IMR-90 (cell line): Measurements from ENCODE around the gene ZMAT5. TPM values are rescaled to one million over a fixed set of nuclear protein-coding genes. Genes with fewer than 3 reads are reported as not detected.
A peak's percentile ranks its signal among the peaks of the same experiment; 100 is the strongest.

ENCODE experiments used
- ATAC-seq: fragments of 200-7000 bp; cut with Tn5 transposase; 2 replicates; pipeline ENCODE4 v1.9.1; 2020; ENCODE audit warnings: low read depth, mild to moderate bottlenecking, moderate library complexity
- BruUV-seq: library from RNA; stranded (reverse); fragments of 400-500 nt; replicated peaks from 2 replicates; lab custom pipeline; 2021; lab: Mats Ljungman, UMichigan
- CTCF ChIA-PET: fragments of 300-600 bp; formaldehyde crosslinking; extraction: SDS; loops from one replicate; lab custom pipeline; 2021; ENCODE audit warnings: antibody characterized with exemption; lab: Yijun Ruan, JAX
- POLR2A ChIA-PET: fragments of 300-600 bp; sonication (Branson Sonifier 250); formaldehyde crosslinking; loops from one replicate; lab custom pipeline; 2022; ENCODE audit warnings: antibody characterized with exemption; ENCODE audit not compliant: unreplicated experiment; lab: Charles Lee
- DNase-seq: peaks from one replicate; pipeline ENCODE4 v3.0.0; 2013
- H2AFZ ChIP-seq: replicated peaks from 2 replicates; pipeline ENCODE3; 2013; ENCODE audit warnings: low read length, mild to moderate bottlenecking; ENCODE audit not compliant: poor library complexity
- H2AK5ac ChIP-seq: 2 replicates; pipeline ENCODE4 v1.6.1; 2013; ENCODE audit warnings: low read depth, low read length, inconsistent platforms
- H2AK9ac ChIP-seq: replicated peaks from 2 replicates; pipeline ENCODE3; 2013; ENCODE audit warnings: mild to moderate bottlenecking, low read depth, low read length, moderate library complexity; ENCODE audit not compliant: poor library complexity
- H2BK120ac ChIP-seq: 2 replicates; pipeline ENCODE4 v1.6.1; 2013; ENCODE audit warnings: low read depth, low read length, inconsistent platforms
- H2BK15ac ChIP-seq: 3 replicates; pipeline ENCODE4 v1.6.1; 2013; ENCODE audit warnings: low read depth, low read length, inconsistent platforms
- H2BK20ac ChIP-seq: 2 replicates; pipeline ENCODE4 v1.6.1; 2013; ENCODE audit warnings: low read depth, mild to moderate bottlenecking, inconsistent platforms, low read length, moderate library complexity
- H2BK5ac ChIP-seq: 2 replicates; pipeline ENCODE4 v1.6.1; 2013; ENCODE audit warnings: mild to moderate bottlenecking, low read depth, low read length, inconsistent platforms; ENCODE audit not compliant: poor library complexity, severe bottlenecking
- H3K14ac ChIP-seq: replicated peaks from 2 replicates; pipeline ENCODE4 v1.6.1; 2013; ENCODE audit warnings: low read depth, low read length, inconsistent platforms
- H3K18ac ChIP-seq: 2 replicates; pipeline ENCODE4 v1.6.1; 2013; ENCODE audit warnings: low read depth, low read length, control low read depth
- H3K23ac ChIP-seq: 2 replicates; pipeline ENCODE4 v1.6.1; 2013; ENCODE audit warnings: low read depth, low read length, inconsistent platforms
- H3K27ac ChIP-seq: 2 replicates; pipeline ENCODE4 v1.5.1; 2013; ENCODE audit warnings: mild to moderate bottlenecking, control low read depth, low read length; ENCODE audit not compliant: insufficient read depth
- H3K27me3 ChIP-seq: 2 replicates; pipeline ENCODE4 v1.6.1; 2013; ENCODE audit warnings: low read length; ENCODE audit not compliant: control insufficient read depth, insufficient read depth
- H3K36me3 ChIP-seq: 2 replicates; pipeline ENCODE4 v1.6.1; 2013; ENCODE audit warnings: low read length, mixed read lengths; ENCODE audit not compliant: control insufficient read depth, insufficient read depth
- H3K4ac ChIP-seq: 2 replicates; pipeline ENCODE4 v1.6.1; 2013; ENCODE audit warnings: low read depth, low read length, inconsistent platforms
- H3K4me1 ChIP-seq: 2 replicates; pipeline ENCODE4 v1.6.1; 2013; ENCODE audit warnings: low read length, mixed read lengths; ENCODE audit not compliant: control insufficient read depth, insufficient read depth
- H3K4me2 ChIP-seq: 2 replicates; pipeline ENCODE4 v1.6.1; 2013; ENCODE audit warnings: low read depth, mild to moderate bottlenecking, control low read depth, low read length, moderate library complexity
- H3K4me3 ChIP-seq: 2 replicates; pipeline ENCODE4 v1.5.1; 2013; ENCODE audit warnings: low read depth, mild to moderate bottlenecking, control low read depth, low read length, moderate library complexity; ENCODE audit not compliant: insufficient read depth
- H3K56ac ChIP-seq: 2 replicates; pipeline ENCODE4 v1.6.1; 2013; ENCODE audit warnings: low read length, inconsistent platforms; ENCODE audit not compliant: insufficient read depth; ENCODE audit errors: extremely low read depth
- H3K79me1 ChIP-seq, 2 experiments: 2 replicates each; pipeline ENCODE4 v1.6.1; 2013; ENCODE audit warnings: low read length in 2 of 2, inconsistent platforms in 1 of 2, low read depth in 1 of 2
- H3K9ac ChIP-seq: 2 replicates; pipeline ENCODE4 v1.6.1; 2013; ENCODE audit warnings: low read depth, low read length, control low read depth
- H3K9me1 ChIP-seq: 2 replicates; pipeline ENCODE4 v1.6.1; 2013; ENCODE audit warnings: low read length, inconsistent platforms; ENCODE audit not compliant: insufficient read depth
- H3K9me3 ChIP-seq: 2 replicates; pipeline ENCODE4 v1.6.1; 2013; ENCODE audit warnings: low read length; ENCODE audit not compliant: control insufficient read depth, insufficient read depth
- H4K20me1 ChIP-seq: 2 replicates; pipeline ENCODE4 v1.6.1; 2013; ENCODE audit warnings: low read length, inconsistent platforms; ENCODE audit not compliant: insufficient read depth
- H4K5ac ChIP-seq: 2 replicates; pipeline ENCODE4 v1.6.1; 2013; ENCODE audit warnings: mild to moderate bottlenecking, low read depth, low read length, control low read depth
- H4K8ac ChIP-seq, 2 experiments: 2 replicates each; pipeline ENCODE4 v1.6.1; 2013; ENCODE audit warnings: low read depth in 2 of 2, low read length in 2 of 2, control low read depth in 1 of 2, inconsistent platforms in 1 of 2
- H4K91ac ChIP-seq: 2 replicates; pipeline ENCODE4 v1.6.1; 2013; ENCODE audit warnings: low read depth, low read length, inconsistent platforms; ENCODE audit not compliant: insufficient read depth
- CEBPB ChIP-seq: IDR thresholded peaks from 2 replicates; pipeline ENCODE4 v1.6.1; 2012; ENCODE audit warnings: low read depth, low read length, improper control_type of control experiment
- CHD1 ChIP-seq: IDR thresholded peaks from 2 replicates; pipeline ENCODE4 v1.6.1; 2012; ENCODE audit warnings: low read depth, low read length, improper control_type of control experiment
- CTCF ChIP-seq: conservative IDR thresholded peaks from 2 replicates; pipeline ENCODE4 v1.5.1; 2012; ENCODE audit warnings: mild to moderate bottlenecking, low read depth, low read length, improper control_type of control experiment
- FOS ChIP-seq: fragments of 150-350 bp; IDR thresholded peaks from 2 replicates; pipeline ENCODE4 v1.6.1; 2016; ENCODE audit warnings: low read depth, low read length
- MAZ ChIP-seq: IDR thresholded peaks from 2 replicates; pipeline ENCODE4 v1.6.1; 2012; ENCODE audit warnings: low read depth, mild to moderate bottlenecking, low read length, improper control_type of control experiment, moderate library complexity, borderline replicate concordance
- MXI1 ChIP-seq: IDR thresholded peaks from 2 replicates; pipeline ENCODE4 v1.6.1; 2012; ENCODE audit warnings: low read depth, mild to moderate bottlenecking, low read length, moderate library complexity, borderline replicate concordance
- NFE2L2 ChIP-seq: fragments of 150-350 bp; IDR thresholded peaks from 2 replicates; pipeline ENCODE4 v1.6.1; 2016; ENCODE audit warnings: low read depth, mild to moderate bottlenecking, low read length
- POLR2A ChIP-seq: IDR thresholded peaks from 2 replicates; pipeline ENCODE4 v1.6.1; 2012; ENCODE audit warnings: mild to moderate bottlenecking, low read depth, low read length
- RAD21 ChIP-seq: IDR thresholded peaks from 2 replicates; pipeline ENCODE4 v1.6.1; 2012; ENCODE audit warnings: low read length, improper control_type of control experiment
- SMC3 ChIP-seq: fragments of 150-350 bp; IDR thresholded peaks from 2 replicates; pipeline ENCODE4 v1.6.1; 2016; ENCODE audit warnings: low read depth, mild to moderate bottlenecking, antibody characterized with exemption, low read length, moderate library complexity
- USF2 ChIP-seq: fragments of 150-350 bp; IDR thresholded peaks from 2 replicates; pipeline ENCODE4 v1.6.1; 2017; ENCODE audit warnings: mild to moderate bottlenecking, antibody characterized with exemption, low read length, low read depth
- WGBS, 2 experiments: methylation state at CpG; one replicate each; pipeline versions ENCODE4 v1.1.5 to v1.1.7; 2013; ENCODE audit warnings: missing lambda C conversion rate in 2 of 2; ENCODE audit not compliant: insufficient read length in 1 of 2; ENCODE audit errors: extremely low coverage in 2 of 2; 5-methylcytosine and 5-hydroxymethylcytosine counted together
- dilution Hi-C: fragments of 300-500 bp; cut with HindIII; formaldehyde crosslinking; loops from one replicate; pipeline ENCODE4 v1.14.3; 2018; ENCODE audit warnings: low sequenced_read_pairs; ENCODE audit not compliant: unreplicated experiment
- in situ Hi-C: fragments of 300-500 bp; cut with MboI; formaldehyde crosslinking; loops from 3 replicates; pipeline ENCODE4 v1.14.3; 2019; ENCODE audit warnings: low sequenced_read_pairs, inconsistent platforms, mixed read lengths
- intact Hi-C: fragments of 100-400 bp; cut with micrococcal nuclease; formaldehyde crosslinking; loops from 2 replicates; pipeline ENCODE4 v1.10.0; 2022
- polyA plus RNA-seq, 3 experiments: library from polyadenylated mRNA; depleted of rRNA; stranded (reverse); fragments of >200 nt; gene quantifications; 2 replicates each; pipeline ENCODE4 v1.2.3, GENCODE V29; 2012; ENCODE audit warnings: low replicate concordance in 1 of 3
- total RNA-seq: library from RNA; depleted of rRNA; stranded (reverse); fragments of >200 nt; gene quantifications from 2 replicates; pipeline ENCODE4 v1.2.3, GENCODE V29; 2012

The ZMAT5 gene
- total and polyA plus RNA-seq, 2 of the 4 experiments (the other 2 are of a cell fraction), result 21.7 to 31.8 TPM

- CTCF ChIA-PET, result interaction anchor here (1.0 to 1.1 kb wide), 2 partner anchors 16 to 40 kb away, joined by 3 read pairs; no protein-coding TSS in a partner anchor
These were observed 62.1 kb downstream of the ZMAT5 start for GRCh38 chr22:29704528-29705285.

More at GRCh38 chr22:29704528-29705285, 62.1 kb downstream of the ZMAT5 start:
- H2AK5ac ChIP-seq, result no peak overlapping the region
- 0% methylated on average over 5 of the region's 14 CpGs; no CpG with 5 or more reads in 1 of the 2 experiments for WGBS, 2 experiments
- H2BK5ac ChIP-seq, result no peak overlapping the region
- no peak overlapping the region for H3K9ac ChIP-seq
- no peak overlapping the region for H4K5ac ChIP-seq
- no peak overlapping the region for H3K4ac ChIP-seq
- no peak overlapping the region for H2BK15ac ChIP-seq
- H3K79me1 ChIP-seq, result no peaks in the 10 kb centered on the region
- H2BK20ac ChIP-seq, result no peak overlapping the region
- no peak overlapping the region for H3K27ac ChIP-seq
- in situ Hi-C loops, result no loop called here
- TF ChIP-seq POLR2A (no peak), FOS (no peak), USF2 (no peak), CTCF (0 out of 2 replicates have a peak, but pooled peaks have one; percentile 12), CHD1 (no peak), CEBPB (no peak), MXI1 (no peak), SMC3 (0 out of 2 replicates have a peak, but pooled peaks have one; percentile 3), MAZ (no peak), RAD21 (peak; percentile 39), NFE2L2 (no peak)
- peaks cover 11% of the 10 kb centered on the region; the same call in 1 of the 2 replicates for H4K20me1 ChIP-seq
- no peak overlapping the region for H3K14ac ChIP-seq
- H3K4me1 ChIP-seq, result peaks cover 14% of the 10 kb centered on the region
- H2BK120ac ChIP-seq, result no peak overlapping the region
- no peaks in the 10 kb centered on the region for H3K9me3 ChIP-seq
- no peak overlapping the region; the same call in 1 of the 2 replicates for H3K4me2 ChIP-seq
- H2AFZ ChIP-seq, result peak overlapping the region; percentile 19
- DNase-seq (peak; percentile 76), ATAC-seq (peak; percentile 86)
- no peak overlapping the region for H3K56ac ChIP-seq
- peaks cover 19% of the 10 kb centered on the region for H3K27me3 ChIP-seq
- POLR2A ChIA-PET, result no interaction called here
- BruUV-seq, result no TSS peak
- 0 out of 2 replicates have a peak, but pooled peaks cover 2% of the 10 kb centered on the region for H3K9me1 ChIP-seq
- H4K91ac ChIP-seq, result no peak overlapping the region
- H3K23ac ChIP-seq, result no peak overlapping the region
- H2AK9ac ChIP-seq, result no peak overlapping the region
- intact Hi-C loops, result loop anchor here (5.0 kb wide), 1 partner anchor 383 kb away; no protein-coding TSS in a partner anchor
- no peak overlapping the region for H4K8ac ChIP-seq
- H3K36me3 ChIP-seq, result no peaks in the 10 kb centered on the region
- no peak overlapping the region for H3K4me3 ChIP-seq
- dilution Hi-C loops, result no loop called here
- H3K18ac ChIP-seq, result no peak overlapping the region
